Activated CD8-positive, alpha-beta memory T cell treated with anti-CD3 and anti-CD28 coated beads, Interleukin-2, amount 10 ng/mL, durations not matched to agents 7 days and 5 days (primary cell): ENCODE data around the gene OR10A2. TPM values are rescaled to one million over a fixed set of nuclear protein-coding genes. Genes with fewer than 3 reads are reported as not detected.

Experiments
- ATAC-seq: fragments of 150-1000 bp; cut with Tn5 transposase; one replicate; pipeline ENCODE4 v1.10.0; 2021; ENCODE audit warnings: moderate library complexity
- CTCF ChIA-PET: fragments of 350-600 bp; sonication (Branson Sonifier 250); formaldehyde crosslinking; loops from one replicate; lab custom pipeline; 2021; ENCODE audit warnings: antibody characterized with exemption; lab: Charles Lee
- DNase-seq: peaks from one replicate; pipeline ENCODE4 v3.0.0-alpha.2; 2020
- H3K27ac Mint-ChIP-seq: one replicate; pipeline ENCODE4 v1.8.0; 2021; ENCODE audit warnings: mild to moderate bottlenecking, mixed read lengths
- H3K27me3 Mint-ChIP-seq: one replicate; pipeline ENCODE4 v1.8.0; 2021; ENCODE audit warnings: mixed read lengths
- H3K36me3 Mint-ChIP-seq: one replicate; pipeline ENCODE4 v1.8.0; 2021; ENCODE audit warnings: mild to moderate bottlenecking, mixed read lengths
- H3K4me1 Mint-ChIP-seq: one replicate; pipeline ENCODE4 v1.8.0; 2021; ENCODE audit warnings: mixed read lengths
- H3K4me3 Mint-ChIP-seq: one replicate; pipeline ENCODE4 v1.8.0; 2021; ENCODE audit warnings: mild to moderate bottlenecking, moderate library complexity, mixed read lengths
- H3K9me3 Mint-ChIP-seq: one replicate; pipeline ENCODE4 v1.8.0; 2022; ENCODE audit warnings: low read depth, mixed read lengths
- total RNA-seq, 2 experiments: library from RNA; stranded (reverse); gene quantifications; one replicate each; pipeline ENCODE4 v1.2.3, GENCODE V29; 2021

OR10A2 gene, protein sequence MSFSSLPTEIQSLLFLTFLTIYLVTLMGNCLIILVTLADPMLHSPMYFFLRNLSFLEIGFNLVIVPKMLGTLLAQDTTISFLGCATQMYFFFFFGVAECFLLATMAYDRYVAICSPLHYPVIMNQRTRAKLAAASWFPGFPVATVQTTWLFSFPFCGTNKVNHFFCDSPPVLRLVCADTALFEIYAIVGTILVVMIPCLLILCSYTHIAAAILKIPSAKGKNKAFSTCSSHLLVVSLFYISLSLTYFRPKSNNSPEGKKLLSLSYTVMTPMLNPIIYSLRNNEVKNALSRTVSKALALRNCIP
- total RNA-seq = not detected

DNA sequence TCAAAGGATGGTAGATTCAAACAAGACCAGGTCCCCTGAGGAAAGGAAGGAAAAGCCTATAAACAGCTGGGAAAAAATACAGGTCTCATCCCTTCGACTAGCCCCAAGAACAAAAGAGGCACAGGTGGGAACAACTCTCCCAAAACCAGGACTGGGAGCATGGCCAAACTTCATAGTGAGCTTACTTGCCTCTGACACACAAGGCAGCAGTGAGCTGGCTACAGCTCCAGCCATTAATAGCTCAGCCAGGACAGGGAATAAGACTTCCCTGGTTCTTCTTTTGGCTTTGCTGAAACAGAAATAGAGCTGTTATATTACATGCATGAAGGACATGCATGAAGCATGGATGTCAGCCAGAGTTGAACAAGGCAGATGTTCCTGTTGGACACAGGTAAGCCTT lies at the start of gene OR10A2:
Gene OR10A2, plus strand, starts transcription at position 97 of the 400 bp plus-strand sequence. CDS start 6,698 bp downstream, outside the sequence.
- Mint-ChIP-seq H3K27me3 (peaks cover 15% of the 10 kb centered on the region), H3K9me3 (peaks cover 2% of the 10 kb centered on the region), H3K27ac (no peak within 1 kb of the TSS), H3K36me3 (no peaks in the 10 kb centered on the region), H3K4me3 (no peak within 1 kb of the TSS), H3K4me1 (no peaks in the 10 kb centered on the region)
- DNase-seq (no peak), ATAC-seq (no peak)
- CTCF ChIA-PET = interaction anchor here (1.2 kb wide), 1 partner anchor 50 kb away, joined by 3 read pairs; no protein-coding TSS in a partner anchor

DNA sequence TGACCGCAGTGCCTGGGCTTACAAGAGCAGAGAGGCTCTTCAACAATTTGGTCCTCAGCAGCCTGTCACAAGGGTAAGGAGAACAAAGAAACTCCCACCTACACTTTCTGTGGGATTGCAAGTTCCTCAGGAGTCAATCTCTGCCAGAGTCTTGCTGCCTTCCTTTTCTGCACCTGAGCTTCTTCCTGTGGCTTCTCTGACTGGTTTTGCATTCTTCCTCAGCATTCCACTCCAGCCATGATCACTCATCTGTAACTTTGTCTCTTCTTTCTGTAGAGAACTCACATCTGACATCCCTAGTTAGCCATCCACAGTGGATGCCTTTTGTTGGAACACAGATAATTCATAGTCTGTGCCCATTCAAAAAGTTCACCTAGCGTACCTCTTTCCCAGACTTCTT lies 49.2 kb upstream of the OR10A2 start:
- Mint-ChIP-seq H3K9me3 (no peaks in the 10 kb centered on the region), H3K27ac (no peak overlapping the region), H3K27me3 (peaks cover 18% of the 10 kb centered on the region), H3K4me3 (no peak overlapping the region), H3K4me1 (no peaks in the 10 kb centered on the region), H3K36me3 (no peaks in the 10 kb centered on the region)
- ATAC-seq (no peak), DNase-seq (no peak)
- CTCF ChIA-PET = interaction anchor here (1.4 kb wide), 1 partner anchor 79 kb away, joined by 3 read pairs; no protein-coding TSS in a partner anchor

DNA sequence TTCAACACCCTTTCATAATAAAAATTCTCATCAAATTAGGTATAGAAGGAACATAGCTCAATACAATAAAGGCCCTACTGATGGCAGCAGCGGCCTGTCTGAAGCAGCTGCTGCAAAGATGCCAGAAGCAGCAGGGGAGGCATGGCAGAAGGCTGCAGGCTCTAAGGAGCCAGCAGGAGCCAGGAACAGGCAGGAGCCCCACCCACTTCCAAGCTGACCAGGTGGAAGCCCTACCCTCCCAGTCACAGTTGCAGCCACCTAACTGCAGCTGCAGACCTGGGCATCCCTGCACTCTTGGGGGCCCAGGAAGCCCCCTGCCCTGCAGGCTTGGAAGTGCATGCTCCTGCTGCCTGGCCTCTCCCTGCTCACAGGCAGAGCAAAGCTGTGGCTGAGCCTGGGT lies 45.2 kb upstream of the OR10A2 start:
- no peak for DNase-seq
- H3K27ac Mint-ChIP-seq = no peak overlapping the region
- H3K27me3 Mint-ChIP-seq = peaks cover 10% of the 10 kb centered on the region
- no peaks in the 10 kb centered on the region for H3K4me1 Mint-ChIP-seq
- CTCF ChIA-PET = no interaction called here
- no peak for ATAC-seq
- no peaks in the 10 kb centered on the region for H3K36me3 Mint-ChIP-seq
- no peaks in the 10 kb centered on the region for H3K9me3 Mint-ChIP-seq
- no peak overlapping the region for H3K4me3 Mint-ChIP-seq

DNA sequence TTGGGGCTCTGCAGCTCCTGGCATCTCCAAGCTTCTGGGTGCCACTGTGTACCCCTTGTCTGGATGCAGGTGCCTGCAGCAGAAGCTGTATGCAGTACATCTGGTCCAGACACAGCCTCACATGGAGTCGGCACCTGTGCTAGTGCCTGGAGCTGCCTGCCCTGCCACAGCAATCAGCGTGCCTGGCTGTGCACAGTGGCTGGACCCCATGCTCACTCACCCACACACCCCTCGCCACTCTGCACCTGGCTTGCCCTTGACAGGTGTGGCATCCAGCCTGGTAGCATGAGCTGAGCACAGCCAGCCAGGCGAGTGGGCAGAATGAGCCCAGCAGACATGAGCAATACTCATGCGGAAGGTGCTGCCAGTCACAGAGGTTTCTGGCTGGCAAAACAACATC lies 43.9 kb upstream of the OR10A2 start:
- no peak overlapping the region for H3K4me3 Mint-ChIP-seq
- CTCF ChIA-PET = no interaction called here
- H3K36me3 Mint-ChIP-seq = no peaks in the 10 kb centered on the region
- no peak overlapping the region for H3K27ac Mint-ChIP-seq
- DNase-seq (no peak), ATAC-seq (no peak)
- H3K27me3 Mint-ChIP-seq = peaks cover 9% of the 10 kb centered on the region
- H3K4me1 Mint-ChIP-seq = no peaks in the 10 kb centered on the region
- no peaks in the 10 kb centered on the region for H3K9me3 Mint-ChIP-seq

DNA sequence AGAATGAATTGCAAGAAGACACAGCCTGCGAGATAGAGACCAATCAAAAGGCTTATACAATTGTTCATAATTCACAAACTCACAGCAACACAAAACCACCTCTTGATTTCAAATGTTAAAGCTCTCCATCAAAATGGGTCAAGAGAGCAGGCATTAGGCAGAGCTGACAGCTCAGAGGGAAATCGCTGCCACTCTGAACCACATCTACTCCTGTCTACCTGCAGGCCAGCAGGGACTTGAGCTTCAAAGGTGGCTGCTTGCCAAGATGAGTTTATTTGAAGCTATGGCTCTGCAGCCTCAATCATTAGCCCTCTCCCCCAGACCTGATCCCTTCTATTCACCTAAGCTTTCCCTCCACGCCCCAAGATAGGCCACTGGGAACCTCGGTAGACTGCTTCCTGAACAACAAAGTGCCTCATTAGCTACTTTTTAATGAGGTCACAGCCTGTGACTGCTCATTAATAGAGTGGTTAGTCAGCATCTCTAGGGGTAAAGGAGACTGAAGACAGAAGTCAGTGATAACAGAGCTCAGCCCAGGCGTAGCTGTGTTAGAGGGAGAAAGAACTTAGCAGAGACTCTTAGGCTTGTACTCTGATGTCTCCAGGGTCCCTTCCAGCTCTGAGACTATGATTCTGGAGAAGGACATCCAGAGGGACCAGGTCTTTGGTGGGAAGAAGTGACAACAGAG lies 38.6 kb upstream of the OR10A2 start:
- Mint-ChIP-seq H3K4me1 (no peaks in the 10 kb centered on the region), H3K4me3 (no peak overlapping the region), H3K27me3 (peaks cover 10% of the 10 kb centered on the region), H3K9me3 (no peaks in the 10 kb centered on the region), H3K36me3 (no peaks in the 10 kb centered on the region), H3K27ac (no peak overlapping the region)
- ATAC-seq (no peak), DNase-seq (no peak)
- CTCF ChIA-PET = interaction anchor here (2.1 kb wide), 1 partner anchor 12 kb away, joined by 13 read pairs; no protein-coding TSS in a partner anchor

DNA sequence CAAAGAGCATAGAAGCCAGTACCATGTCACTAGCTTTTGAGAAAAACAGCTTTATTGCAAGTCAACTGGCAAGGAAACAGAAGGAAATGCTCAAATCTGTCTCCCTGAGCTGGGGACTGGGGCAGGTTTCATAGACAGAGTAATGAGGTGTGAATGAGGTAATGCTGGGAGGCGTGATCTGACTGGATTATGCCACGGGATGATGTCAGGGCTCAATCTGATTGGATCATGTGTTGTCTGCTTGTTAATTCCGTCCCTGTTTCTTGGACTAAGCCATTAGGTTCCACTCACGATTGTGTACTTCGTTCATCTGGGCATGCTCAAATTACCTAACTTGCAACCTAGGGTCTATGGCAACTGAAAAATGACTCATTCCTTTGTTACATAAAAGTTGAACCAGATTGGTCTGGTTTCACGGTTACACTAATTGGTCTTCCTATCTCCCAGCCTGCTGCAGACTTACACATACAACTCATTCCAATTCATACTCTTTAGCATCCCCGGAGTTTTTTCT lies 37.6 kb upstream of the OR10A2 start:
- no peaks in the 10 kb centered on the region for H3K4me1 Mint-ChIP-seq
- no peaks in the 10 kb centered on the region for H3K36me3 Mint-ChIP-seq
- H3K27ac Mint-ChIP-seq = no peak overlapping the region
- ATAC-seq = no peak
- H3K4me3 Mint-ChIP-seq = no peak overlapping the region
- CTCF ChIA-PET = interaction anchor here (2.1 kb wide), 1 partner anchor 13 kb away, joined by 13 read pairs; no protein-coding TSS in a partner anchor
- H3K9me3 Mint-ChIP-seq = no peaks in the 10 kb centered on the region
- no peak for DNase-seq
- H3K27me3 Mint-ChIP-seq = peaks cover 10% of the 10 kb centered on the region

DNA sequence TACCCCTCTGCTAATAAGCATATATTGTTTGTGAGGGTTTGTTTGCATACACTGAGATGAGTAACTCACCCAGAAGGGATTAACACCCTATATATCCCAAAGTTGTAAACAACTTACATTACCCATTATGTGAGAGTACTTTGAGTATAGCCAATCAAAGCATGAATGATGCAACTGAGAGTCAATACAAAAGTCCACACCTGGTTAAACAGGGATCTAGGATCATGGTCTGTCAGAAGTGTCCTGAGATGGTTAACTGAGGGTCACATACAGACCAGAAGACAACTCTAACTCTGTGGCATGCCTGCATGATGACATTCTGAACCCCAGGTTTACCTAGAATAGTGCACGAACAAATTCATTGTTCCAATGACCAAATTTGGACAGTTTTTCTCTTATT lies 34.8 kb upstream of the OR10A2 start:
- ATAC-seq = no peak
- H3K4me1 Mint-ChIP-seq = no peaks in the 10 kb centered on the region
- H3K4me3 Mint-ChIP-seq = no peak overlapping the region
- H3K27ac Mint-ChIP-seq = no peak overlapping the region
- CTCF ChIA-PET = interaction anchor here (1.2 kb wide), 1 partner anchor 16 kb away, joined by 3 read pairs; no protein-coding TSS in a partner anchor
- no peaks in the 10 kb centered on the region for H3K9me3 Mint-ChIP-seq
- no peaks in the 10 kb centered on the region for H3K36me3 Mint-ChIP-seq
- peaks cover 13% of the 10 kb centered on the region for H3K27me3 Mint-ChIP-seq
- no peak for DNase-seq

DNA sequence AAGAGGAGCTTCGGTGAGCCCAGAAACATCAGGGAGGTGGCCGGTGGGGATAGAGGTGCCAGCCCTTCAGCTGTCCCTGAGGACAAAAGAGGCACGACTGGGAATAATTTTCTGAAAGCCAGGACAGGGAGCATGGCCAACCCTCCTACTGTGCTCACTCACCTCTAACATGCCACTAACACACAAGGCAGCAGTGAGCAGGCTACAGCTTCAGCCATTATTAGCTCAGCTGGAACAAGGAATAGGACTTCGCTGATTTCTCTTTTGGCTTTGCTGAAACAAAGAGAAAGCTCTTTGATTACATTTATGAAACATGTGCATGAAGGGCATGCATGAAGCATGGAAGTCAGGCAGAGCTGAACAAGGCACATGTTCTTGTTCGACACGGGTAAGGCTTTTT lies 29.5 kb upstream of the OR10A2 start:
- Mint-ChIP-seq H3K4me1 (no peaks in the 10 kb centered on the region), H3K27me3 (peaks cover 29% of the 10 kb centered on the region), H3K4me3 (no peak overlapping the region), H3K9me3 (no peaks in the 10 kb centered on the region), H3K36me3 (no peaks in the 10 kb centered on the region), H3K27ac (no peak overlapping the region)
- no peak for DNase-seq
- no peak for ATAC-seq
- CTCF ChIA-PET = interaction anchor here (1.2 kb wide), 1 partner anchor 21 kb away, joined by 3 read pairs; no protein-coding TSS in a partner anchor

DNA sequence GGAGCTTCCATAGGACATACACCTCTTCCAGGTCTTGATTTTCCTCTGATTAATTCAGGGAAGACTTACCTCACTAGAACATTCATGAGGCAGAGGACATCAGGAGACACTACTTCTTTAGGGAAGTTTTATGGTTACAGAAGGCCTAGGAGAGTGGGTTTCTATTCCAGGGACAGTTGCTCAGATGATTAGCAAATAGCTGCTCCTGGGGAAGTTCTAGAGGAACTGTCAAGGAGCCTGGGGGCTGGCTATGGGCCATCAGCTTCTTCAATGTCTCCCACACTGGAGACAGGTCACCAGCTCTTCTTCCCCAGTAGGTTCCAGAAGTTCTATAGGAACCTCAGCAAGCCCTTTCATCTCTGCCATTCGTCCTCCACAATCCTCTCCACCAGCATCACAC lies 28.8 kb upstream of the OR10A2 start:
- DNase-seq (no peak), ATAC-seq (no peak)
- peaks cover 29% of the 10 kb centered on the region for H3K27me3 Mint-ChIP-seq
- no peaks in the 10 kb centered on the region for H3K9me3 Mint-ChIP-seq
- no peak overlapping the region for H3K27ac Mint-ChIP-seq
- CTCF ChIA-PET = interaction anchor here (0.9 to 1.2 kb wide), 2 partner anchors 22 to 89 kb away, joined by 3 read pairs; no protein-coding TSS in a partner anchor
- H3K4me3 Mint-ChIP-seq = no peak overlapping the region
- no peaks in the 10 kb centered on the region for H3K36me3 Mint-ChIP-seq
- no peaks in the 10 kb centered on the region for H3K4me1 Mint-ChIP-seq

DNA sequence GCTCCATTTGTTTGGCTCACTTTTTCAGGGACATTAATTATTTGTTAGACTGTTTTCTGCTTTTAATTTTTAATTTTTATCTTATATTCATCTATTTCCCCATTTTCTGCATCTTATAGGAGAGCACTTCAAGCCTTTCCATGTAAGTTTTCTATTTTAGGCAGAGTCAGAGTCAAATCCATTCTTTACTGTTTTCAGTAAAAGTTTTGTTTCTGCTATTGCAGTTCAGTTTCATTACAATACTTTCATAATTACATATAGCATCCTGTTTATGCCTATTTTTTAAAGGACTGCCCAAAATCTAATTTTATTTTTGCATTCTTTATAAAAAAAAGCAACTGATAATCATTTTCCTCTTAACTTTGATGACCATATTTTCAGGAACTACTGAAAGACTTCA lies 21.2 kb upstream of the OR10A2 start:
- H3K36me3 Mint-ChIP-seq = no peaks in the 10 kb centered on the region
- no peaks in the 10 kb centered on the region for H3K9me3 Mint-ChIP-seq
- no peak overlapping the region for H3K4me3 Mint-ChIP-seq
- H3K27me3 Mint-ChIP-seq = peaks cover 10% of the 10 kb centered on the region
- H3K4me1 Mint-ChIP-seq = peaks cover 7% of the 10 kb centered on the region
- CTCF ChIA-PET = interaction anchor here (1.0 kb wide), 1 partner anchor 37 kb away, joined by 3 read pairs; no protein-coding TSS in a partner anchor
- DNase-seq (no peak), ATAC-seq (no peak)
- no peak overlapping the region for H3K27ac Mint-ChIP-seq

DNA sequence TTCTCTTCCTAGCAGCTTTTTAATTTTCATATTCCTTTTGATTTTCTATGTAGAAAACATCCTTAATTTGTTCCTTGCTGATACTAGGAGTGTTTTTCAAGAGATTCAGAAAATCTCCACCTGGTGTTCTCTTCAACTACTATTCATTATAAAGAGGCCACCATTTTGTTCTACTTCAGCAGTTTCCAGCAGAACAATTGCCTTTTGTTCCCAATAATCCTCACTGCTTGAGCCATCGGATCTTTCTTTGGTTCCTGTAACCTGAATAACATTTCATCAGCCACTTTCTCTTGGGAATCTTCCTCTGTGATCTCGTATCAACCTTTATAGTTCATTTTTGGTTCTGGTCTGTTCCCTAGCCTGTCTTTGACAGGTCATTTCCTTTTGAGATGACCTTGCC lies 19.2 kb upstream of the OR10A2 start:
- H3K4me3 Mint-ChIP-seq = no peak overlapping the region
- CTCF ChIA-PET = no interaction called here
- H3K27ac Mint-ChIP-seq = no peak overlapping the region
- ATAC-seq (no peak), DNase-seq (no peak)
- no peaks in the 10 kb centered on the region for H3K36me3 Mint-ChIP-seq
- H3K9me3 Mint-ChIP-seq = no peaks in the 10 kb centered on the region
- H3K4me1 Mint-ChIP-seq = peaks cover 7% of the 10 kb centered on the region
- peaks cover 2% of the 10 kb centered on the region for H3K27me3 Mint-ChIP-seq

DNA sequence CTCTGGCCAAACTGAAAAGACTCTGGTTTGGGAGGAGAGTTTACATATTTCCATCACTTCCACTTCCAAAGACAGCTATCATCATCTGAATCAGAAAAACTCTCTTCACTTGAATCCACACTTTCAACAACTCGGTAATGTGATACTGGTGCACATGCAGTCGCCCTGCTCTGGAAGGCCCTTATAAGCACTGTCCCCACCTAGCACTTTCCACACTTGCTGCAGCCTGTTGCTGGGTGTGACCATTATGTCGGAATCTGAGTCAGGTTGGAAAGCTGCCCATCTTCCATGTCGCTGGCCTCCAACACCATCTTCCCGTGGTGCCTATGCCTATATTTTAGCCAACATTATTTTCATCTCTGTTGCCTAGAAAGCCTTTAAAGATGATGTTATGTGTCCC lies 18.5 kb upstream of the OR10A2 start:
- ATAC-seq (no peak), DNase-seq (no peak)
- no peak overlapping the region for H3K27ac Mint-ChIP-seq
- H3K27me3 Mint-ChIP-seq = peaks cover 2% of the 10 kb centered on the region
- CTCF ChIA-PET = no interaction called here
- peaks cover 7% of the 10 kb centered on the region for H3K4me1 Mint-ChIP-seq
- H3K36me3 Mint-ChIP-seq = no peaks in the 10 kb centered on the region
- no peak overlapping the region for H3K4me3 Mint-ChIP-seq
- no peaks in the 10 kb centered on the region for H3K9me3 Mint-ChIP-seq

DNA sequence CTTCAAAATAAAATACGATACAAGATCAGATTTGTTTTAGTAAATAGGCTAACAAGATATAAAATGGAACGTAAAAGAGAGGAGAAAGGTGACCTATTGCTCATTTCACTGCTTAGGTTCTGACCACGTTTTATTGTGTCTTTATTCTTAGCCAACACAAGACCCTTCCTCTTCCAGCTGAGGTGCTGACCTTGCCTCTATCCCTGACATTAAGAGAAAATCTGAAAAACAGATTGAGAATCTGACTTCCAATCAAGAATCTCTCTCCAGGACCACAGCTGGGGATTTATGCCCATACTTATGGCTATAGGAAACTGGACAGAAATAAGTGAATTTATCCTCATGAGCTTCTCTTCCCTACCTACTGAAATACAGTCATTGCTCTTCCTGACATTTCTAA lies 17.5 kb upstream of the OR10A2 start, which contains the start of gene OR10A5:
Gene OR10A5, plus strand, starts transcription at position 301 of the 400 bp plus-strand sequence. Its CDS starts 0 bp downstream, at position 301.
- peaks cover 7% of the 10 kb centered on the region for H3K4me1 Mint-ChIP-seq
- H3K9me3 Mint-ChIP-seq = no peaks in the 10 kb centered on the region
- H3K27ac Mint-ChIP-seq = no peak within 1 kb of the TSS
- CTCF ChIA-PET = no interaction called here
- ATAC-seq (no peak), DNase-seq (no peak)
- H3K36me3 Mint-ChIP-seq = no peaks in the 10 kb centered on the region
- peaks cover 2% of the 10 kb centered on the region for H3K27me3 Mint-ChIP-seq
- no peak within 1 kb of the TSS for H3K4me3 Mint-ChIP-seq
